ENCODE data around the gene SYT17. TPM values are rescaled to one million over a fixed set of nuclear protein-coding genes. Genes with fewer than 3 reads are reported as not detected.

The SYT17 gene
- polyA plus RNA-seq, 4 donors = 1.8 to 7.1 (median 3.3) TPM

- Histone ChIP-seq H3K36me3 (ENCODE audit: control insufficient read depth in 3 of 3, insufficient read depth in 2 of 3, low read depth in 1 of 3, low read length in 3 of 3) (no peaks in the 10 kb centered on the region), H3K27ac (ENCODE audit: low read depth in 1 of 3, low read length in 2 of 3) (no peak overlapping the region), H3K27me3 (ENCODE audit: control insufficient read depth in 3 of 3, insufficient read depth in 3 of 3, low read length in 3 of 3) (peaks cover 0 to 1% (median 0%) of the 10 kb centered on the region in 3 donors), H3K9me3 (ENCODE audit: control insufficient read depth in 2 of 2, insufficient read depth in 1 of 2, low read depth in 1 of 2, low read length in 1 of 2) (no peaks in the 10 kb centered on the region), H3K4me3 (ENCODE audit: low read depth in 1 of 3, low read length in 3 of 3) (no peak overlapping the region), H3K4me1 (ENCODE audit: control insufficient read depth in 3 of 3, insufficient read depth in 2 of 3, low read depth in 1 of 3, low read length in 2 of 3) (no peaks in the 10 kb centered on the region)
- FAIRE-seq = no peak
- WGBS, 3 donors = 60 to 71% (median 65%) methylated on average over 5 of the region's 5 CpGs
- DNase-seq = no peak
These were observed 147.9 kb downstream of the SYT17 start for GRCh38 chr16:19315889-19316433.

GRCh38 chr16:19316846-19317245, 148.8 kb downstream of the SYT17 start:
- no peak for FAIRE-seq
- H3K9me3 ChIP-seq (ENCODE audit: control insufficient read depth in 2 of 2, insufficient read depth in 1 of 2, low read depth in 1 of 2, low read length in 1 of 2) = no peaks in the 10 kb centered on the region

More at GRCh38 chr16:19316846-19317245, 148.8 kb downstream of the SYT17 start:
- no peak overlapping the region for H3K27ac ChIP-seq (ENCODE audit: low read depth in 1 of 3, low read length in 2 of 3)
- no peaks in the 10 kb centered on the region for H3K4me1 ChIP-seq (ENCODE audit: control insufficient read depth in 3 of 3, insufficient read depth in 2 of 3, low read depth in 1 of 3, low read length in 2 of 3)
- no peak for DNase-seq
- H3K27me3 ChIP-seq (ENCODE audit: control insufficient read depth in 3 of 3, insufficient read depth in 3 of 3, low read length in 3 of 3) = peaks cover 0 to 1% (median 0%) of the 10 kb centered on the region in 3 donors
- WGBS, 3 donors = 56 to 89% (median 74%) methylated on average over 7 of the region's 7 CpGs
- no peak overlapping the region for H3K4me3 ChIP-seq (ENCODE audit: low read depth in 1 of 3, low read length in 3 of 3)
- no peaks in the 10 kb centered on the region for H3K36me3 ChIP-seq (ENCODE audit: control insufficient read depth in 3 of 3, insufficient read depth in 2 of 3, low read depth in 1 of 3, low read length in 3 of 3)

Other genes with a start within 250 kb of the SYT17 start
- gene SMG1, start 241.8 kb upstream of the SYT17 start, polyA plus RNA-seq = 10 to 100 TPM in 3 of 4 donors, 1 to 10 TPM in 1; 9.2 to 43.4 (median 12.1) TPM
- gene TMC7, start 184.3 kb upstream of the SYT17 start, polyA plus RNA-seq = 1 to 10 TPM; 1.4 to 7.5 (median 2.1) TPM
- 10 to 100 TPM; 10.5 to 22.8 (median 19.3) TPM for gene COQ7, start 100.6 kb upstream of the SYT17 start, polyA plus RNA-seq
- gene ITPRIPL2, start 54.3 kb upstream of the SYT17 start, polyA plus RNA-seq = 1 to 10 TPM; 3.6 to 7.2 (median 6.1) TPM
- gene CLEC19A, start 117.5 kb downstream of the SYT17 start, polyA plus RNA-seq = not detected
- gene TMC5, start 249.6 kb downstream of the SYT17 start, polyA plus RNA-seq = 10 to 100 TPM; 35.2 to 91.6 (median 72.2) TPM